Liver (tissue), 9 donors: Measurements from ENCODE around the gene SERP1. TPM values are rescaled to one million over a fixed set of nuclear protein-coding genes. Genes with fewer than 3 reads are reported as not detected.

Source experiments
- DNase-seq: peaks from one replicate; pipeline ENCODE4 v3.0.0-alpha.2; 2017; ENCODE audit warnings: low spot score
- H3K27ac ChIP-seq, 2 donors: one replicate each; pipeline ENCODE4 v1.7.0; 2013; ENCODE audit warnings: inconsistent platforms in 2 of 2, low read length in 2 of 2, control low read depth in 1 of 2, low read depth in 1 of 2, mild to moderate bottlenecking in 1 of 2
- H3K27me3 ChIP-seq, 4 donors: one replicate each; pipeline versions ENCODE4 v1.6.1 to v1.7.0; 2013; ENCODE audit warnings: low read length in 3 of 4, inconsistent platforms in 1 of 4, mild to moderate bottlenecking in 1 of 4, moderate library complexity in 1 of 4; ENCODE audit not compliant: control insufficient read depth in 4 of 4, insufficient read depth in 4 of 4
- H3K36me3 ChIP-seq, 4 donors: one replicate each; pipeline versions ENCODE4 v1.6.1 to v1.7.0; 2013; ENCODE audit warnings: low read length in 3 of 4, mild to moderate bottlenecking in 3 of 4, low read depth in 1 of 4, moderate library complexity in 1 of 4; ENCODE audit not compliant: control insufficient read depth in 4 of 4, insufficient read depth in 3 of 4
- H3K4me1 ChIP-seq, 4 donors: one replicate each; pipeline versions ENCODE4 v1.6.1 to v1.7.0; 2013; ENCODE audit warnings: low read length in 3 of 4, mild to moderate bottlenecking in 3 of 4, moderate library complexity in 1 of 4; ENCODE audit not compliant: control insufficient read depth in 4 of 4, insufficient read depth in 4 of 4
- H3K4me3 ChIP-seq, 3 donors: one replicate each; pipeline versions ENCODE4 v1.6.1 to v1.7.0; 2013; ENCODE audit warnings: low read length in 3 of 3, control low read depth in 1 of 3, low read depth in 1 of 3, mild to moderate bottlenecking in 1 of 3
- H3K9ac ChIP-seq, 2 donors: one replicate each; pipeline ENCODE4 v1.7.0; 2013; ENCODE audit warnings: low read length in 2 of 2, mild to moderate bottlenecking in 2 of 2, moderate library complexity in 2 of 2, control low read depth in 1 of 2, low read depth in 1 of 2
- H3K9me3 ChIP-seq, 4 donors: one replicate each; pipeline versions ENCODE4 v1.6.1 to v1.7.0; 2013; ENCODE audit warnings: low read length in 3 of 4; ENCODE audit not compliant: control insufficient read depth in 4 of 4
- ATF3 ChIP-seq: IDR thresholded peaks from 2 replicates; pipeline ENCODE4 v1.6.1; 2016; ENCODE audit warnings: antibody characterized with exemption
- CTCF ChIP-seq: fragments of 150-350 bp; IDR thresholded peaks from 2 replicates; pipeline ENCODE4 v1.5.1; 2017; ENCODE audit warnings: improper control_type of control experiment, low read depth, low read length; ENCODE audit not compliant: missing input control
- EGR1 ChIP-seq, 2 donors: IDR thresholded peaks; 2 replicates each; pipeline ENCODE4 v1.6.1; 2016 to 2018; ENCODE audit warnings: antibody characterized with exemption in 2 of 2, low read depth in 2 of 2
- FOXA2 ChIP-seq: IDR thresholded peaks from 2 replicates; pipeline ENCODE4 v1.6.1; 2016; ENCODE audit warnings: antibody characterized with exemption
- GABPA ChIP-seq, 2 donors: IDR thresholded peaks in 1 of 2; conservative IDR thresholded peaks in 1 of 2; 2 replicates each; pipeline ENCODE4 v1.6.1; 2016; ENCODE audit warnings: antibody characterized with exemption in 2 of 2, mild to moderate bottlenecking in 1 of 2, moderate library complexity in 1 of 2
- HNF4A ChIP-seq, 2 donors: conservative IDR thresholded peaks; 2 replicates each; pipeline ENCODE4 v1.6.1; 2016; ENCODE audit warnings: antibody characterized with exemption in 2 of 2, mild to moderate bottlenecking in 2 of 2
- HNF4G ChIP-seq: IDR thresholded peaks from 2 replicates; pipeline ENCODE4 v1.6.1; 2016; ENCODE audit warnings: antibody characterized with exemption
- JUND ChIP-seq, 2 donors: IDR thresholded peaks; 2 replicates each; pipeline ENCODE4 v1.6.1; 2016; ENCODE audit warnings: antibody characterized with exemption in 2 of 2
- MAX ChIP-seq: IDR thresholded peaks from 2 replicates; pipeline ENCODE4 v1.6.1; 2016; ENCODE audit warnings: antibody characterized with exemption
- NR2F2 ChIP-seq: IDR thresholded peaks from 2 replicates; pipeline ENCODE4 v1.6.1; 2016; ENCODE audit warnings: antibody characterized with exemption
- RAD21 ChIP-seq, 2 donors: IDR thresholded peaks; 2 replicates each; pipeline ENCODE4 v1.6.1; 2016; ENCODE audit warnings: antibody characterized with exemption in 2 of 2, mild to moderate bottlenecking in 2 of 2
- REST ChIP-seq: IDR thresholded peaks from 2 replicates; pipeline ENCODE4 v1.6.1; 2016; ENCODE audit warnings: antibody characterized with exemption, mild to moderate bottlenecking
- SP1 ChIP-seq: IDR thresholded peaks from 2 replicates; pipeline ENCODE4 v1.6.1; 2018; ENCODE audit warnings: antibody characterized with exemption, mild to moderate bottlenecking
- TAF1 ChIP-seq: conservative IDR thresholded peaks from 2 replicates; pipeline ENCODE4 v1.6.1; 2016; ENCODE audit warnings: antibody characterized with exemption, mild to moderate bottlenecking
- ZBTB33 ChIP-seq: IDR thresholded peaks from 2 replicates; pipeline ENCODE4 v1.6.1; 2016; ENCODE audit warnings: antibody characterized with exemption
- WGBS: extraction: QIAGEN DNeasy Blood & Tissue Kit; methylation state at CpG from one replicate; pipeline ENCODE4 v1.1.7; 2013; 5-methylcytosine and 5-hydroxymethylcytosine counted together
- polyA plus RNA-seq, 2 donors: library from polyadenylated mRNA; stranded (reverse) in 1 of 2; unstranded in 1 of 2; fragments of 200-250 nt in 1 of 2; fragments of >200 nt in 1 of 2; fragmentation: Nextera tagmentation in 1 of 2; extraction: Ambion mirVana in 1 of 2; gene quantifications; one replicate each; pipeline versions ENCODE4 v1.2.1 to v1.2.3, GENCODE V29; 2013 to 2015
- total RNA-seq, 2 donors: library from RNA; depleted of rRNA; stranded (reverse); fragments of >200 nt; gene quantifications; one replicate each; pipeline ENCODE4 v1.2.3, GENCODE V29; 2014
- donor health status: healthy.
- donor health status: healthy.
- donor health status: healthy.
- donor health status: healthy.
- donor health status: healthy.

SERP1 gene
- total and polyA plus RNA-seq, 4 donors, result 116 to 254 (median 182) TPM

- Histone ChIP-seq H3K4me3 (no peak overlapping the region), H3K4me1 (peaks cover 0 to 2% (median under 1%) of the 10 kb centered on the region in 4 donors), H3K36me3 (peaks cover 3 to 17% (median 13%) of the 10 kb centered on the region in 4 donors), H3K27ac (no peak overlapping the region), H3K9ac (no peak overlapping the region), H3K9me3 (no peaks in the 10 kb centered on the region), H3K27me3 (no peaks in the 10 kb centered on the region)
- 73% methylated on average over 10 of the region's 10 CpGs for WGBS
- TF ChIP-seq FOXA2 (no peak), SP1 (no peak), MAX (no peak), HNF4A (conservative IDR thresholded peaks at IDR 0.05) (no peak), JUND (IDR thresholded peaks at IDR 0.05) (no peak), GABPA (IDR thresholded peaks at IDR 0.05 in 1 of 2, conservative IDR thresholded peaks at IDR 0.05 in 1 of 2) (no peak), CTCF (no peak), NR2F2 (no peak), REST (no peak), HNF4G (no peak), ZBTB33 (no peak)
- DNase-seq, result no peak
These were observed 7.7 kb downstream of the SERP1 start for GRCh38 chr3:150538324-150539208.

- TF ChIP-seq EGR1 (IDR thresholded peaks at IDR 0.05; ENCODE audit: low read depth in 2 of 2), result no peak
- no peak for TF ChIP-seq TAF1
- TF ChIP-seq CTCF, result no peak
- no peak for TF ChIP-seq HNF4A (conservative IDR thresholded peaks at IDR 0.05)
- no peak for TF ChIP-seq ATF3
- no peak for TF ChIP-seq MAX
- TF ChIP-seq JUND (IDR thresholded peaks at IDR 0.05), result no peak
- TF ChIP-seq RAD21 (IDR thresholded peaks at IDR 0.05), result no peak
- no peak for TF ChIP-seq NR2F2
- WGBS, result 84% methylated on average over 4 of the region's 4 CpGs
- H3K27ac ChIP-seq, result no peak overlapping the region
- DNase-seq, result no peak
- H3K36me3 ChIP-seq, result no peaks in the 10 kb centered on the region
- H3K27me3 ChIP-seq, result no peaks in the 10 kb centered on the region
- H3K4me3 ChIP-seq, result no peak overlapping the region
- H3K9ac ChIP-seq, result no peak overlapping the region
- no peaks in the 10 kb centered on the region for H3K9me3 ChIP-seq
- no peaks in the 10 kb centered on the region for H3K4me1 ChIP-seq
These were observed 11.1 kb downstream of the SERP1 start for GRCh38 chr3:150535204-150535603.
